HCT116 (cell line): ENCODE results near the gene THRA.

Experiments
- ATF3 ChIP-seq: IDR thresholded peaks from 2 replicates; pipeline ENCODE4 v1.6.1; 2012
- CEBPB ChIP-seq: IDR thresholded peaks from 2 replicates; pipeline ENCODE4 v1.6.1; 2012; ENCODE audit warnings: low read depth
- ELF1 ChIP-seq: IDR thresholded peaks from 2 replicates; pipeline ENCODE4 v1.6.1; 2012; ENCODE audit warnings: low read depth, borderline replicate concordance
- MAX ChIP-seq: IDR thresholded peaks from 2 replicates; pipeline ENCODE4 v1.6.1; 2012
- POLR2A ChIP-seq: IDR thresholded peaks from 2 replicates; pipeline ENCODE4 v1.7.0; 2011; ENCODE audit warnings: borderline replicate concordance; ENCODE audit not compliant: insufficient read depth, insufficient read length; ENCODE audit errors: extremely low read depth
- POLR2AphosphoS5 ChIP-seq: IDR thresholded peaks from 2 replicates; pipeline ENCODE4 v1.6.1; 2011; ENCODE audit warnings: mild to moderate bottlenecking, low read depth, low read length, moderate library complexity
- RAD21 ChIP-seq: IDR thresholded peaks from 2 replicates; pipeline ENCODE4 v1.6.1; 2012; ENCODE audit warnings: low read depth, mild to moderate bottlenecking
- SP1 ChIP-seq: IDR thresholded peaks from 2 replicates; pipeline ENCODE4 v1.6.1; 2012; ENCODE audit warnings: low read depth
- ZNF274 ChIP-seq: fragments of 200-500 bp; sonication (Bioruptor generic); IDR thresholded peaks from 2 replicates; pipeline ENCODE4 v1.6.1; 2014; ENCODE audit warnings: mild to moderate bottlenecking, low read depth, low read length, inconsistent platforms
- TF ChIP-seq, protein P1 (sequence below), 3 experiments: fragments of 200-600 bp in 1 of 3; sonication (generic) in 1 of 3; IDR thresholded peaks in 2 of 3; conservative IDR thresholded peaks in 1 of 3; 2 replicates each; pipeline ENCODE4 v1.5.1; 2012 to 2017; ENCODE audit warnings: low read depth in 2 of 3, low read length in 2 of 3, antibody characterized with exemption in 1 of 3, borderline replicate concordance in 1 of 3, control low read depth in 1 of 3, mild to moderate bottlenecking in 1 of 3, mixed read lengths in 1 of 3, mixed run types in 1 of 3, moderate library complexity in 1 of 3; ENCODE audit not compliant: insufficient read depth in 1 of 3

- TF ChIP-seq, protein P1, sequence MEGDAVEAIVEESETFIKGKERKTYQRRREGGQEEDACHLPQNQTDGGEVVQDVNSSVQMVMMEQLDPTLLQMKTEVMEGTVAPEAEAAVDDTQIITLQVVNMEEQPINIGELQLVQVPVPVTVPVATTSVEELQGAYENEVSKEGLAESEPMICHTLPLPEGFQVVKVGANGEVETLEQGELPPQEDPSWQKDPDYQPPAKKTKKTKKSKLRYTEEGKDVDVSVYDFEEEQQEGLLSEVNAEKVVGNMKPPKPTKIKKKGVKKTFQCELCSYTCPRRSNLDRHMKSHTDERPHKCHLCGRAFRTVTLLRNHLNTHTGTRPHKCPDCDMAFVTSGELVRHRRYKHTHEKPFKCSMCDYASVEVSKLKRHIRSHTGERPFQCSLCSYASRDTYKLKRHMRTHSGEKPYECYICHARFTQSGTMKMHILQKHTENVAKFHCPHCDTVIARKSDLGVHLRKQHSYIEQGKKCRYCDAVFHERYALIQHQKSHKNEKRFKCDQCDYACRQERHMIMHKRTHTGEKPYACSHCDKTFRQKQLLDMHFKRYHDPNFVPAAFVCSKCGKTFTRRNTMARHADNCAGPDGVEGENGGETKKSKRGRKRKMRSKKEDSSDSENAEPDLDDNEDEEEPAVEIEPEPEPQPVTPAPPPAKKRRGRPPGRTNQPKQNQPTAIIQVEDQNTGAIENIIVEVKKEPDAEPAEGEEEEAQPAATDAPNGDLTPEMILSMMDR (IDR thresholded peaks at IDR 0.05 in 2 of 3, conservative IDR thresholded peaks at IDR 0.05 in 1 of 3; ENCODE audit: borderline replicate concordance in 1 of 3, insufficient read depth in 1 of 3, low read depth in 2 of 3, low read length in 2 of 3): no peak
- peak; percentile 65 for TF ChIP-seq POLR2A
- no peak for TF ChIP-seq ELF1
- TF ChIP-seq POLR2AphosphoS5: peak; percentile 95
- no peak for TF ChIP-seq ZNF274
- no peak for TF ChIP-seq ATF3
- no peak for TF ChIP-seq SP1
- TF ChIP-seq MAX: no peak
- no peak for TF ChIP-seq RAD21
- no peak for TF ChIP-seq CEBPB
Observed at GRCh38 chr17:40100419-40100668, 37.6 kb downstream of the THRA start, which contains the start of gene NR1D1.
